ENCODE data around the gene ALX4.

ALX4 gene

DNA sequence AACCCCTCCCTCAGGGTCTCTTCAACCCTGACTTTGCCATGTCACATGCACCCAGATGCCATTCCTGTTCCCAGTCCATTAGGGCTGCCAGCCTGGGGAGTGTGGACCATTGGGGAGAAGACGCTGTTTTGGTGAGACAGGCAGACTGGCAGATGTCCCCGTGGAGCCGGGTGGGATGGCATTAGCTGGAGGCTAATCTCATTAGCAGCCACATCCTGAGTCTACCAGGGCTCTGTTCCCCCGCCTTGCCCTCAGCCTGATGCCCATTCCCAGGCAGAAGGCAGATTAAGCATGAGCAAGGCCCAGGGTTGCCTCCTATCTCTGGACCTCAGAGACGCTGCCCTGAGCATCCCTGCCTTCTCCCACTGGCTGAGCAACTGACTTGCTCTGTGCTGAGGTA is 46.4 kb upstream of the ALX4 start:
- H3K27ac ChIP-seq (ENCODE audit: extremely low read depth, low read depth, low read length), result no peak overlapping the region
- ChIA-PET POLR2A (no interaction called here), CTCF (interaction anchor here (0.7 kb wide), 1 partner anchor 21 kb away, joined by 3 read pairs; no protein-coding TSS in a partner anchor)
- H3K9me3 ChIP-seq (ENCODE audit: control insufficient read depth, insufficient read depth, low read depth, low read length), result no peaks in the 10 kb centered on the region
- no peaks in the 10 kb centered on the region for H3K4me1 ChIP-seq (ENCODE audit: control insufficient read depth, insufficient read depth, low read length)
- H3K4me3 ChIP-seq (ENCODE audit: low read depth, low read length), result no peak overlapping the region
- no peaks in the 10 kb centered on the region for H3K36me3 ChIP-seq (ENCODE audit: control insufficient read depth in 2 of 2, insufficient read depth in 1 of 2, low read length in 2 of 2)
- TF ChIP-seq SP7 (tag by site-specific recombination; IDR thresholded peaks at IDR 0.05) (no peak), ZNF214 (tag by site-specific recombination; IDR thresholded peaks at IDR 0.05; ENCODE audit: borderline replicate concordance) (no peak), ZNF791 (tag by site-specific recombination; IDR thresholded peaks at IDR 0.05) (no peak), ZBTB20 (tag by site-specific recombination; IDR thresholded peaks at IDR 0.05) (no peak), KLF10 (tag by site-specific recombination; IDR thresholded peaks at IDR 0.05) (no peak), FEZF1 (tag by site-specific recombination; IDR thresholded peaks at IDR 0.05) (no peak), GFI1B (tag by site-specific recombination; IDR thresholded peaks at IDR 0.05) (no peak), ZNF146 (tag by site-specific recombination; IDR thresholded peaks at IDR 0.05) (no peak), ZNF658 (tag by site-specific recombination; IDR thresholded peaks at IDR 0.05) (no peak), ZNF354C (tag by site-specific recombination; IDR thresholded peaks at IDR 0.05; ENCODE audit: borderline replicate concordance, low read depth) (no peak), ZNF521 (tag by site-specific recombination; IDR thresholded peaks at IDR 0.05) (no peak), ZNF132 (tag by site-specific recombination; IDR thresholded peaks at IDR 0.05; ENCODE audit: borderline replicate concordance) (no peak)
- TF ChIP-seq, protein P1, sequence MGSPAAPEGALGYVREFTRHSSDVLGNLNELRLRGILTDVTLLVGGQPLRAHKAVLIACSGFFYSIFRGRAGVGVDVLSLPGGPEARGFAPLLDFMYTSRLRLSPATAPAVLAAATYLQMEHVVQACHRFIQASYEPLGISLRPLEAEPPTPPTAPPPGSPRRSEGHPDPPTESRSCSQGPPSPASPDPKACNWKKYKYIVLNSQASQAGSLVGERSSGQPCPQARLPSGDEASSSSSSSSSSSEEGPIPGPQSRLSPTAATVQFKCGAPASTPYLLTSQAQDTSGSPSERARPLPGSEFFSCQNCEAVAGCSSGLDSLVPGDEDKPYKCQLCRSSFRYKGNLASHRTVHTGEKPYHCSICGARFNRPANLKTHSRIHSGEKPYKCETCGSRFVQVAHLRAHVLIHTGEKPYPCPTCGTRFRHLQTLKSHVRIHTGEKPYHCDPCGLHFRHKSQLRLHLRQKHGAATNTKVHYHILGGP (tag by site-specific recombination; IDR thresholded peaks at IDR 0.05), result no peak

DNA sequence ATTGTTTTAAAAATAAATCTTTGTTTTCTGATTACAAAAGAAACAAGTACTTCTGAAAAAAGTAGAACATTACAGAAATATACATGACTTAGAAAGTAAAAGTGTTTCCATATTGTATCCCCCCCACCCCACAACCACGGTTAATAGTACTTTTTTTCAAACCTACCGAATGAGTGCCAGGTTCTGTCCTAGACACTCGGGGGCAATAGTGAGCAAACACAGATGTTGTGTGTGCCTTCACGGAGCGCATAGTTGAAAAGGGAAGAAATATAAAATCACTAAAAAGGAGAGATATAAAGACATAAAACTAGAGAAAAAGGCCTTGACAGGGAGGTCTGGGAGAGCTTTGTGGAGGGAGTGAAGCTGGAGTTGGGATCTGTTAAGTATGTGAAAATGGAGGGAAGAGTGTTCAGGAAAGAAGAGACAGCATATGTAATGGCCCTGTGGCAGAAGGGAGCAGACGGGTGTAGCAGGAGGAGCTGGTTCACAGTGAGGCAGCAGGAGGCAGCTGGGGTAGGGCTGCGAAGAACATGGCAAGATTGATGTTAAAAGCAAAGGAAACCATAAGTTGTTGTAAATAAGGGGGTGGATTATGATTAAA is 42.1 kb upstream of the ALX4 start:
- no peaks in the 10 kb centered on the region for H3K4me1 ChIP-seq (ENCODE audit: control insufficient read depth, insufficient read depth, low read length)
- no peak overlapping the region for H3K27ac ChIP-seq (ENCODE audit: extremely low read depth, low read depth, low read length)
- no peak overlapping the region for H3K4me3 ChIP-seq (ENCODE audit: low read depth, low read length)
- TF ChIP-seq ZNF777 (tag by site-specific recombination; IDR thresholded peaks at IDR 0.05; ENCODE audit: borderline replicate concordance), result no peak
- TF ChIP-seq ZNF623 (tag by site-specific recombination; IDR thresholded peaks at IDR 0.05), result peak; percentile 73
- H3K36me3 ChIP-seq (ENCODE audit: control insufficient read depth in 2 of 2, insufficient read depth in 1 of 2, low read length in 2 of 2), result no peaks in the 10 kb centered on the region
- H3K9me3 ChIP-seq (ENCODE audit: control insufficient read depth, insufficient read depth, low read depth, low read length), result no peaks in the 10 kb centered on the region
- POLR2A ChIA-PET, result no interaction called here
- CTCF ChIA-PET, result interaction anchor here (0.5 to 1.3 kb wide), 7 partner anchors 9 to 917 kb away, joined by 3 to 7 read pairs (median 3); no protein-coding TSS in a partner anchor

DNA sequence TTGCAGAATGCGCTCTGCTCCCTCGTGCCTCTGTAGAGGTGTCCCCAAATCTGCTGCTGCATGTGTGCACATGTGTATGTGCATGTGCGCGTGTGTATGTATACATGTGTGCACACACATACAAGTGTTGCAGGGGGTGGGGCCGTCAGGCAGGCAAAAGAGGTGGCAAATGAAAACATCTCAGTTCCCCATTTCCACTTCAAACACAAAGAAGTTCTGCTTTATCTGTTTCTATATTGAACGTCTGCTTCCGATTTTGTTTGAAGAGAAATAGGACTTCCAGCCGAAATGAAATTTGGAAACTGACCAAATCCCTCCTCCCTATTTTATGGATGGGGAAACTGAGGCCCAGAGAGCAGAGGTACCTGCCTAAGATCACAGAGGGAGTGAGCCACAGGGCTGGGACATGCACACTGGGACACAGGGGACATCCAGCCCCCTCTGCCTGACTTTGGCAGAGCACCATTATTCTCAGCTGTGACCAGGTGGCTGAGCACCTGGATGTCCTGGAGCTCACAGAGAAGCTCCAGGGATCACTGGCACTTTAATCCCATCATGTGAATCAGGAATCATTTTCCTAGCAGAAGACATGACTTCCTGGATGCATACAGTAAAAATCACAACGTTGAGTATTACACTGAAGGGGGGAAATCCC is 41.2 kb upstream of the ALX4 start:
- TF ChIP-seq ZNF48 (tag by site-specific recombination; IDR thresholded peaks at IDR 0.05), result no peak
- TF ChIP-seq, protein P2, sequence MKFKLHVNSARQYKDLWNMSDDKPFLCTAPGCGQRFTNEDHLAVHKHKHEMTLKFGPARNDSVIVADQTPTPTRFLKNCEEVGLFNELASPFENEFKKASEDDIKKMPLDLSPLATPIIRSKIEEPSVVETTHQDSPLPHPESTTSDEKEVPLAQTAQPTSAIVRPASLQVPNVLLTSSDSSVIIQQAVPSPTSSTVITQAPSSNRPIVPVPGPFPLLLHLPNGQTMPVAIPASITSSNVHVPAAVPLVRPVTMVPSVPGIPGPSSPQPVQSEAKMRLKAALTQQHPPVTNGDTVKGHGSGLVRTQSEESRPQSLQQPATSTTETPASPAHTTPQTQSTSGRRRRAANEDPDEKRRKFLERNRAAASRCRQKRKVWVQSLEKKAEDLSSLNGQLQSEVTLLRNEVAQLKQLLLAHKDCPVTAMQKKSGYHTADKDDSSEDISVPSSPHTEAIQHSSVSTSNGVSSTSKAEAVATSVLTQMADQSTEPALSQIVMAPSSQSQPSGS (tag by site-specific recombination; IDR thresholded peaks at IDR 0.05; ENCODE audit: low read depth), result no peak
- no peak for TF ChIP-seq ZNF76 (tag by site-specific recombination; IDR thresholded peaks at IDR 0.05; ENCODE audit: borderline replicate concordance, low read depth)
- no peak for TF ChIP-seq SP2 (tag by site-specific recombination; IDR thresholded peaks at IDR 0.05)
- TF ChIP-seq ZNF302 (tag by site-specific recombination; IDR thresholded peaks at IDR 0.05; ENCODE audit: low read depth), result no peak
- no peak for TF ChIP-seq ZNF416 (tag by site-specific recombination; IDR thresholded peaks at IDR 0.05)

More for the DNA sequence above, 41.2 kb upstream of the ALX4 start:
- Histone ChIP-seq H3K9me3 (ENCODE audit: control insufficient read depth, insufficient read depth, low read depth, low read length) (no peaks in the 10 kb centered on the region), H3K27ac (ENCODE audit: extremely low read depth, low read depth, low read length) (no peak overlapping the region), H3K4me3 (ENCODE audit: low read depth, low read length) (no peak overlapping the region), H3K4me1 (ENCODE audit: control insufficient read depth, insufficient read depth, low read length) (no peaks in the 10 kb centered on the region), H3K36me3 (ENCODE audit: control insufficient read depth in 2 of 2, insufficient read depth in 1 of 2, low read length in 2 of 2) (no peaks in the 10 kb centered on the region)
- ChIA-PET CTCF (interaction anchor here (1.3 kb wide), 1 partner anchor 12 kb away, joined by 3 read pairs; no protein-coding TSS in a partner anchor), POLR2A (no interaction called here)
